Measurements from ENCODE around the gene SSBP3. TPM values are rescaled to one million over a fixed set of nuclear protein-coding genes. Genes with fewer than 3 reads are reported as not detected.

Gene SSBP3
- total RNA-seq, 1 experiment from 2014 or later: 115 TPM

DNA sequence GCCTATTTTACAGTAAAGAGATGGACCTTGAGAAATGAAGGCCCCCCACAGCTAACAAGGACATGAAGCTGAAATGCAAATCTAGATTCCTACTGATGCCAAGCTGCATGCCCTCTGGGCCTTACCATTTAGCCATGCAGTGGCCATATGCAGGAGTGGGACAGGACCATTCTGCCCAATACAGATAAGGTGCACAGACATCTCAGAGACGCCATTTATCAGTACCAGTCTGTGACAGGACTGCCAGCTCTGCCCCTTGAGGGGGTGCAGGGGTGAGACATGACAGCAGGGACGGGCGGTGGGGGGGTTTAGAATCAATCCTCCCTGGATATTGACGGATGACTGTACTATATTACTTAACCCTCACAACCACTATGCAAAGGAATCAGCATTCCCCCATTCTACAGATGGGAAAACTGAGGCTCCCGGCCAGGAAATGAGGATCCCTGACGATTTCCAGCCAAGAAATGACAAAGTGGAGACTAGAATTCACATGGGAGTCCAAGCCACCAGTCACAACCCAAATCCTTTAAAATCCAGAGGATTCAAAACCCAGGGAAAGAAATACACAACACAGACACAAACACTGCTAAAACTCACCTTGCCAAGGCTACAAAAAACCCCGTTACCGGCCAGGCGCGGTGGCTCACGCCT lies 10.8 kb downstream of the SSBP3 start:
- ChIA-PET POLR2A (no interaction called here), CTCF (interaction anchor here (0.7 to 3.2 kb wide), 4 partner anchors 94 to 342 kb away, joined by 3 to 14 read pairs (median 4); partner anchors contain the start of gene TCEANC2)
- peaks cover 59% of the 10 kb centered on the region for H3K36me3 Mint-ChIP-seq
- no peak overlapping the region for H3K4me3 Mint-ChIP-seq
- no peaks in the 10 kb centered on the region for H3K9me3 Mint-ChIP-seq
- TF ChIP-seq RELA (CRISPR knock-in tag; IDR thresholded peaks at IDR 0.05; ENCODE audit: borderline replicate concordance) (no peak), RORB (CRISPR knock-in tag; IDR thresholded peaks at IDR 0.05) (no peak), JUN (CRISPR knock-in tag; IDR thresholded peaks at IDR 0.05) (no peak), NR3C1 (CRISPR knock-in tag; conservative IDR thresholded peaks at IDR 0.05; ENCODE audit: low read depth) (no peak), ZNF121 (CRISPR knock-in tag; IDR thresholded peaks at IDR 0.05) (no peak), FOXJ3 (CRISPR knock-in tag; IDR thresholded peaks at IDR 0.05; ENCODE audit: borderline replicate concordance) (no peak), EMX1 (CRISPR knock-in tag; IDR thresholded peaks at IDR 0.05) (no peak), TP53 (CRISPR knock-in tag; IDR thresholded peaks at IDR 0.05) (no peak), HMGA2 (CRISPR knock-in tag; IDR thresholded peaks at IDR 0.05) (no peak)
- TF ChIP-seq, protein P1, sequence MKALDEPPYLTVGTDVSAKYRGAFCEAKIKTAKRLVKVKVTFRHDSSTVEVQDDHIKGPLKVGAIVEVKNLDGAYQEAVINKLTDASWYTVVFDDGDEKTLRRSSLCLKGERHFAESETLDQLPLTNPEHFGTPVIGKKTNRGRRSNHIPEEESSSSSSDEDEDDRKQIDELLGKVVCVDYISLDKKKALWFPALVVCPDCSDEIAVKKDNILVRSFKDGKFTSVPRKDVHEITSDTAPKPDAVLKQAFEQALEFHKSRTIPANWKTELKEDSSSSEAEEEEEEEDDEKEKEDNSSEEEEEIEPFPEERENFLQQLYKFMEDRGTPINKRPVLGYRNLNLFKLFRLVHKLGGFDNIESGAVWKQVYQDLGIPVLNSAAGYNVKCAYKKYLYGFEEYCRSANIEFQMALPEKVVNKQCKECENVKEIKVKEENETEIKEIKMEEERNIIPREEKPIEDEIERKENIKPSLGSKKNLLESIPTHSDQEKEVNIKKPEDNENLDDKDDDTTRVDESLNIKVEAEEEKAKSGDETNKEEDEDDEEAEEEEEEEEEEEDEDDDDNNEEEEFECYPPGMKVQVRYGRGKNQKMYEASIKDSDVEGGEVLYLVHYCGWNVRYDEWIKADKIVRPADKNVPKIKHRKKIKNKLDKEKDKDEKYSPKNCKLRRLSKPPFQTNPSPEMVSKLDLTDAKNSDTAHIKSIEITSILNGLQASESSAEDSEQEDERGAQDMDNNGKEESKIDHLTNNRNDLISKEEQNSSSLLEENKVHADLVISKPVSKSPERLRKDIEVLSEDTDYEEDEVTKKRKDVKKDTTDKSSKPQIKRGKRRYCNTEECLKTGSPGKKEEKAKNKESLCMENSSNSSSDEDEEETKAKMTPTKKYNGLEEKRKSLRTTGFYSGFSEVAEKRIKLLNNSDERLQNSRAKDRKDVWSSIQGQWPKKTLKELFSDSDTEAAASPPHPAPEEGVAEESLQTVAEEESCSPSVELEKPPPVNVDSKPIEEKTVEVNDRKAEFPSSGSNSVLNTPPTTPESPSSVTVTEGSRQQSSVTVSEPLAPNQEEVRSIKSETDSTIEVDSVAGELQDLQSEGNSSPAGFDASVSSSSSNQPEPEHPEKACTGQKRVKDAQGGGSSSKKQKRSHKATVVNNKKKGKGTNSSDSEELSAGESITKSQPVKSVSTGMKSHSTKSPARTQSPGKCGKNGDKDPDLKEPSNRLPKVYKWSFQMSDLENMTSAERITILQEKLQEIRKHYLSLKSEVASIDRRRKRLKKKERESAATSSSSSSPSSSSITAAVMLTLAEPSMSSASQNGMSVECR (CRISPR knock-in tag; IDR thresholded peaks at IDR 0.05; ENCODE audit: borderline replicate concordance): no peak
- TF ChIP-seq, protein P2, sequence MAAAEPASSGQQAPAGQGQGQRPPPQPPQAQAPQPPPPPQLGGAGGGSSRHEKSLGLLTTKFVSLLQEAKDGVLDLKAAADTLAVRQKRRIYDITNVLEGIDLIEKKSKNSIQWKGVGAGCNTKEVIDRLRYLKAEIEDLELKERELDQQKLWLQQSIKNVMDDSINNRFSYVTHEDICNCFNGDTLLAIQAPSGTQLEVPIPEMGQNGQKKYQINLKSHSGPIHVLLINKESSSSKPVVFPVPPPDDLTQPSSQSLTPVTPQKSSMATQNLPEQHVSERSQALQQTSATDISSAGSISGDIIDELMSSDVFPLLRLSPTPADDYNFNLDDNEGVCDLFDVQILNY (CRISPR knock-in tag; IDR thresholded peaks at IDR 0.05): no peak
- TF ChIP-seq, protein P3, sequence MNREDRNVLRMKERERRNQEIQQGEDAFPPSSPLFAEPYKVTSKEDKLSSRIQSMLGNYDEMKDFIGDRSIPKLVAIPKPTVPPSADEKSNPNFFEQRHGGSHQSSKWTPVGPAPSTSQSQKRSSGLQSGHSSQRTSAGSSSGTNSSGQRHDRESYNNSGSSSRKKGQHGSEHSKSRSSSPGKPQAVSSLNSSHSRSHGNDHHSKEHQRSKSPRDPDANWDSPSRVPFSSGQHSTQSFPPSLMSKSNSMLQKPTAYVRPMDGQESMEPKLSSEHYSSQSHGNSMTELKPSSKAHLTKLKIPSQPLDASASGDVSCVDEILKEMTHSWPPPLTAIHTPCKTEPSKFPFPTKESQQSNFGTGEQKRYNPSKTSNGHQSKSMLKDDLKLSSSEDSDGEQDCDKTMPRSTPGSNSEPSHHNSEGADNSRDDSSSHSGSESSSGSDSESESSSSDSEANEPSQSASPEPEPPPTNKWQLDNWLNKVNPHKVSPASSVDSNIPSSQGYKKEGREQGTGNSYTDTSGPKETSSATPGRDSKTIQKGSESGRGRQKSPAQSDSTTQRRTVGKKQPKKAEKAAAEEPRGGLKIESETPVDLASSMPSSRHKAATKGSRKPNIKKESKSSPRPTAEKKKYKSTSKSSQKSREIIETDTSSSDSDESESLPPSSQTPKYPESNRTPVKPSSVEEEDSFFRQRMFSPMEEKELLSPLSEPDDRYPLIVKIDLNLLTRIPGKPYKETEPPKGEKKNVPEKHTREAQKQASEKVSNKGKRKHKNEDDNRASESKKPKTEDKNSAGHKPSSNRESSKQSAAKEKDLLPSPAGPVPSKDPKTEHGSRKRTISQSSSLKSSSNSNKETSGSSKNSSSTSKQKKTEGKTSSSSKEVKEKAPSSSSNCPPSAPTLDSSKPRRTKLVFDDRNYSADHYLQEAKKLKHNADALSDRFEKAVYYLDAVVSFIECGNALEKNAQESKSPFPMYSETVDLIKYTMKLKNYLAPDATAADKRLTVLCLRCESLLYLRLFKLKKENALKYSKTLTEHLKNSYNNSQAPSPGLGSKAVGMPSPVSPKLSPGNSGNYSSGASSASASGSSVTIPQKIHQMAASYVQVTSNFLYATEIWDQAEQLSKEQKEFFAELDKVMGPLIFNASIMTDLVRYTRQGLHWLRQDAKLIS (CRISPR knock-in tag; IDR thresholded peaks at IDR 0.05; ENCODE audit: borderline replicate concordance): no peak
- TF ChIP-seq, protein P4, sequence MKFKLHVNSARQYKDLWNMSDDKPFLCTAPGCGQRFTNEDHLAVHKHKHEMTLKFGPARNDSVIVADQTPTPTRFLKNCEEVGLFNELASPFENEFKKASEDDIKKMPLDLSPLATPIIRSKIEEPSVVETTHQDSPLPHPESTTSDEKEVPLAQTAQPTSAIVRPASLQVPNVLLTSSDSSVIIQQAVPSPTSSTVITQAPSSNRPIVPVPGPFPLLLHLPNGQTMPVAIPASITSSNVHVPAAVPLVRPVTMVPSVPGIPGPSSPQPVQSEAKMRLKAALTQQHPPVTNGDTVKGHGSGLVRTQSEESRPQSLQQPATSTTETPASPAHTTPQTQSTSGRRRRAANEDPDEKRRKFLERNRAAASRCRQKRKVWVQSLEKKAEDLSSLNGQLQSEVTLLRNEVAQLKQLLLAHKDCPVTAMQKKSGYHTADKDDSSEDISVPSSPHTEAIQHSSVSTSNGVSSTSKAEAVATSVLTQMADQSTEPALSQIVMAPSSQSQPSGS (CRISPR knock-in tag; IDR thresholded peaks at IDR 0.05; ENCODE audit: borderline replicate concordance, low read depth): no peak
- DNase-seq (ENCODE audit: low spot score) (no peak), ATAC-seq (no peak)
- H3K4me1 Mint-ChIP-seq: peaks cover 44% of the 10 kb centered on the region
- peak overlapping the region; percentile 25; the same call in 1 of the 2 replicates for H3K27ac Mint-ChIP-seq
- H3K27me3 Mint-ChIP-seq (ENCODE audit: low read depth): no peaks in the 10 kb centered on the region

DNA sequence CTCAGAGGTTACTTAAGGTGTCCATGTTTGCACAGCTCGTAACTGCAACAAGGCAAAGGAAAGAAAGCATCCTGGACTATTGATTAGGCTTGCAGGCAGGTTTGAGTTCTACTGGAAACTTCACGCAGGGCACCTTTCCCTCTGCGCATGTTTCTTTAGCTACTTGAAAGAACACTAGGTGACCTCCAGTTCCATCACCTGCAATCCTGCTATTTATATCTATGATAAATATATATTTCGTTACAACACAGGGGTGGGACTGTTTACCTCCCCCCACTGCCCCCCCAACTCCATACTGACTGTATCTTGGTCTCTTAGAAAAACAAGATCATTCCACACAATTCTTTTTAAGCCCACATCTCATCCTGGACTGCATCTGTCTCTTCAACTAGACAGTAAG lies 12.1 kb downstream of the SSBP3 start:
- ChIA-PET POLR2A (interaction anchor here (0.6 to 1.6 kb wide), 4 partner anchors 13 to 90 kb away, joined by 3 to 5 read pairs (median 5); no protein-coding TSS in a partner anchor), CTCF (interaction anchor here (0.6 to 1.9 kb wide), 8 partner anchors 11 to 950 kb away, joined by 3 to 8 read pairs (median 3); no protein-coding TSS in a partner anchor)
- no peak overlapping the region for H3K4me3 Mint-ChIP-seq
- no peaks in the 10 kb centered on the region for H3K27me3 Mint-ChIP-seq (ENCODE audit: low read depth)
- DNase-seq (ENCODE audit: low spot score) (no peak), ATAC-seq (no peak)
- peaks cover 41% of the 10 kb centered on the region for H3K4me1 Mint-ChIP-seq
- H3K27ac Mint-ChIP-seq: no peak overlapping the region
- no peaks in the 10 kb centered on the region for H3K9me3 Mint-ChIP-seq
- H3K36me3 Mint-ChIP-seq: peaks cover 51% of the 10 kb centered on the region
- no peak for TF ChIP-seq MXD4 (CRISPR knock-in tag; IDR thresholded peaks at IDR 0.05; ENCODE audit: borderline replicate concordance)
- TF ChIP-seq, protein P5, sequence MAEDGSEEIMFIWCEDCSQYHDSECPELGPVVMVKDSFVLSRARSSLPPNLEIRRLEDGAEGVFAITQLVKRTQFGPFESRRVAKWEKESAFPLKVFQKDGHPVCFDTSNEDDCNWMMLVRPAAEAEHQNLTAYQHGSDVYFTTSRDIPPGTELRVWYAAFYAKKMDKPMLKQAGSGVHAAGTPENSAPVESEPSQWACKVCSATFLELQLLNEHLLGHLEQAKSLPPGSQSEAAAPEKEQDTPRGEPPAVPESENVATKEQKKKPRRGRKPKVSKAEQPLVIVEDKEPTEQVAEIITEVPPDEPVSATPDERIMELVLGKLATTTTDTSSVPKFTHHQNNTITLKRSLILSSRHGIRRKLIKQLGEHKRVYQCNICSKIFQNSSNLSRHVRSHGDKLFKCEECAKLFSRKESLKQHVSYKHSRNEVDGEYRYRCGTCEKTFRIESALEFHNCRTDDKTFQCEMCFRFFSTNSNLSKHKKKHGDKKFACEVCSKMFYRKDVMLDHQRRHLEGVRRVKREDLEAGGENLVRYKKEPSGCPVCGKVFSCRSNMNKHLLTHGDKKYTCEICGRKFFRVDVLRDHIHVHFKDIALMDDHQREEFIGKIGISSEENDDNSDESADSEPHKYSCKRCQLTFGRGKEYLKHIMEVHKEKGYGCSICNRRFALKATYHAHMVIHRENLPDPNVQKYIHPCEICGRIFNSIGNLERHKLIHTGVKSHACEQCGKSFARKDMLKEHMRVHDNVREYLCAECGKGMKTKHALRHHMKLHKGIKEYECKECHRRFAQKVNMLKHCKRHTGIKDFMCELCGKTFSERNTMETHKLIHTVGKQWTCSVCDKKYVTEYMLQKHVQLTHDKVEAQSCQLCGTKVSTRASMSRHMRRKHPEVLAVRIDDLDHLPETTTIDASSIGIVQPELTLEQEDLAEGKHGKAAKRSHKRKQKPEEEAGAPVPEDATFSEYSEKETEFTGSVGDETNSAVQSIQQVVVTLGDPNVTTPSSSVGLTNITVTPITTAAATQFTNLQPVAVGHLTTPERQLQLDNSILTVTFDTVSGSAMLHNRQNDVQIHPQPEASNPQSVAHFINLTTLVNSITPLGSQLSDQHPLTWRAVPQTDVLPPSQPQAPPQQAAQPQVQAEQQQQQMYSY (CRISPR knock-in tag; IDR thresholded peaks at IDR 0.05): no peak
- no peak for TF ChIP-seq ZNF138 (CRISPR knock-in tag; conservative IDR thresholded peaks at IDR 0.05)
- no peak for TF ChIP-seq SP1 (CRISPR knock-in tag; conservative IDR thresholded peaks at IDR 0.05)
- no peak for TF ChIP-seq EMX1 (CRISPR knock-in tag; IDR thresholded peaks at IDR 0.05)
- TF ChIP-seq SOX15 (CRISPR knock-in tag; IDR thresholded peaks at IDR 0.05): no peak
- no peak for TF ChIP-seq KAT7 (CRISPR knock-in tag; IDR thresholded peaks at IDR 0.05; ENCODE audit: borderline replicate concordance)

Data from WTC11 (cell line).